ENCODE data around the gene ZNF490.

GRCh38 chr19:12610540-12611360, at the start of gene ZNF490, which contains the start of gene ZNF791:
- TF ChIP-seq, protein P1, sequence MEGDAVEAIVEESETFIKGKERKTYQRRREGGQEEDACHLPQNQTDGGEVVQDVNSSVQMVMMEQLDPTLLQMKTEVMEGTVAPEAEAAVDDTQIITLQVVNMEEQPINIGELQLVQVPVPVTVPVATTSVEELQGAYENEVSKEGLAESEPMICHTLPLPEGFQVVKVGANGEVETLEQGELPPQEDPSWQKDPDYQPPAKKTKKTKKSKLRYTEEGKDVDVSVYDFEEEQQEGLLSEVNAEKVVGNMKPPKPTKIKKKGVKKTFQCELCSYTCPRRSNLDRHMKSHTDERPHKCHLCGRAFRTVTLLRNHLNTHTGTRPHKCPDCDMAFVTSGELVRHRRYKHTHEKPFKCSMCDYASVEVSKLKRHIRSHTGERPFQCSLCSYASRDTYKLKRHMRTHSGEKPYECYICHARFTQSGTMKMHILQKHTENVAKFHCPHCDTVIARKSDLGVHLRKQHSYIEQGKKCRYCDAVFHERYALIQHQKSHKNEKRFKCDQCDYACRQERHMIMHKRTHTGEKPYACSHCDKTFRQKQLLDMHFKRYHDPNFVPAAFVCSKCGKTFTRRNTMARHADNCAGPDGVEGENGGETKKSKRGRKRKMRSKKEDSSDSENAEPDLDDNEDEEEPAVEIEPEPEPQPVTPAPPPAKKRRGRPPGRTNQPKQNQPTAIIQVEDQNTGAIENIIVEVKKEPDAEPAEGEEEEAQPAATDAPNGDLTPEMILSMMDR (IDR thresholded peaks at IDR 0.05) = no peak
- peak; percentile 90 to 91 for TF ChIP-seq POLR2A (IDR thresholded peaks at IDR 0.05)

Data from adrenal gland (tissue), 5 donors.